HG02798 (cell line): ENCODE data around the gene SLC35F5.
"Not testable (repeated sequence)": the region's sequence is repeated elsewhere in the genome, so short reads cannot be mapped to it uniquely, and the experiment has no call there.

Experiments used
- ATAC-seq: cut with Tn5 transposase; IDR thresholded peaks from one replicate; pipeline ENCODE4 v1.9.1; 2021; ENCODE audit warnings: mild to moderate bottlenecking; ENCODE audit not compliant: unreplicated experiment, poor library complexity

The SLC35F5 gene

GRCh38 chr2:113756355-113757137 is at the start of gene SLC35F5:
TSS of gene SLC35F5 (minus strand) at chr2:113756642. CDS start at chr2:113756409, 233 bp downstream.
- peak; percentile 93 for ATAC-seq

- ATAC-seq: no peak
These were observed 42.9 kb upstream of the SLC35F5 start for GRCh38 chr2:113799375-113799774.

- ATAC-seq: no peak
These were observed 40.8 kb upstream of the SLC35F5 start for GRCh38 chr2:113797237-113797636.

- no peak for ATAC-seq
These were observed 40.2 kb upstream of the SLC35F5 start for GRCh38 chr2:113796592-113797175.

- no peak for ATAC-seq
These were observed 39.0 kb upstream of the SLC35F5 start for GRCh38 chr2:113795405-113795920.

GRCh38 chr2:113791697-113792590 is 35.5 kb upstream of the SLC35F5 start:
- ATAC-seq: peak; percentile 96

- ATAC-seq: no peak
These were observed 28.6 kb upstream of the SLC35F5 start for GRCh38 chr2:113784823-113785744.

- ATAC-seq: no peak
These were observed 24.0 kb upstream of the SLC35F5 start for GRCh38 chr2:113780472-113780871.

GRCh38 chr2:113777371-113777770 is 20.9 kb upstream of the SLC35F5 start:
- ATAC-seq: no peak

GRCh38 chr2:113776949-113777348 is 20.5 kb upstream of the SLC35F5 start:
- no peak for ATAC-seq

GRCh38 chr2:113774616-113775015 is 18.2 kb upstream of the SLC35F5 start:
- not testable (repeated sequence) for ATAC-seq

- ATAC-seq: no peak
These were observed 14.5 kb upstream of the SLC35F5 start for GRCh38 chr2:113770929-113771328.

- ATAC-seq: no peak
These were observed 13.1 kb upstream of the SLC35F5 start for GRCh38 chr2:113769555-113769954.

- no peak for ATAC-seq
These were observed 12.3 kb upstream of the SLC35F5 start for GRCh38 chr2:113768770-113769169.

GRCh38 chr2:113767811-113768460 is 11.5 kb upstream of the SLC35F5 start:
- no peak for ATAC-seq

- ATAC-seq: no peak
These were observed 8.8 kb upstream of the SLC35F5 start for GRCh38 chr2:113765276-113765675.

- no peak for ATAC-seq
These were observed 6.1 kb upstream of the SLC35F5 start for GRCh38 chr2:113762377-113763118.

GRCh38 chr2:113760400-113760799 is 4.0 kb upstream of the SLC35F5 start:
- ATAC-seq: no peak
